GM18507 (cell line): ENCODE results near the gene RRP36.

Source experiments
- DNase-seq: peaks from one replicate; pipeline ENCODE4 v3.0.0; 2011; ENCODE audit warnings: low read depth; ENCODE audit not compliant: insufficient read length; ENCODE audit errors: extremely low spot score
- FAIRE-seq: peaks from 2 replicates; lab custom pipeline; 2011; peaks lifted over from hg19 to GRCh38; lab: Jason Lieb, UNC

The RRP36 gene

DNA sequence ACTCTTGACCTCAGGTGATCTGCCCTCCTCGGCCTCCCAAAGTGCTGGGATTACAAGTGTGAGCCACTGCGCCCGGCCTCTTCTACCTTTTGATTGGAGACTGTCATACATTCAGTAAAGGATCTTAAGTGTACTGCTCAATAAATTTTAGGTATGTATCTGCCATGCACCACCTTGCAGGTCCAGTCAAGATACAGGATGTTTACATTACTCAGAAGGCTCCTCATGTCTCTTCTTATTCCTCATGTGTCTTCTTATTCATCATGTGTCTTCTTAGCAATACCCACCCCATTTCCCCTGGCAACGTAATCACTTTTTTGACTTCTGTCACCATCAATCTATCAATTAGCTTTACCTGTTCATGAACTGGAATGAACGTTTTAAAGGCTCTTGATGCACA, 15.6 kb upstream of the RRP36 start:
- no peak for DNase-seq
- no peak for FAIRE-seq

DNA sequence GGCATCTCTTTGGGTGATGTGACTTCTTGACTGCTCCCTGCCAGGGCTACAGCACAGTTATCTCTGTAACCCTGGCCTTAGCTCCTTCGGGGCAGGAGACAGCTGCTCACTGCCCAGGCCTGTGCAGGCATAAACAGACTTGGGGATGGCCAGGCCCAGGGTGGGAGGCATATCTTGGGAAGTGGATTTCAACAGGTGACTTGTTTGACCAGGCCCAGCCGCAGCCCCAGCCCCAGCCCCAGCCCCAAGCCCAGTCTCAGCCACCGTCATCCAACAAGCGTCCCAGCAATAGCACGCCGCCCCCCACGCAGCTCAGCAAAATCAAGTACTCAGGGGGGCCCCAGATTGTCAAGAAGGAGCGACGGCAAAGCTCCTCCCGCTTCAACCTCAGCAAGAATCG, 15.2 kb upstream of the RRP36 start:
- no peak for FAIRE-seq
- DNase-seq = no peak

DNA sequence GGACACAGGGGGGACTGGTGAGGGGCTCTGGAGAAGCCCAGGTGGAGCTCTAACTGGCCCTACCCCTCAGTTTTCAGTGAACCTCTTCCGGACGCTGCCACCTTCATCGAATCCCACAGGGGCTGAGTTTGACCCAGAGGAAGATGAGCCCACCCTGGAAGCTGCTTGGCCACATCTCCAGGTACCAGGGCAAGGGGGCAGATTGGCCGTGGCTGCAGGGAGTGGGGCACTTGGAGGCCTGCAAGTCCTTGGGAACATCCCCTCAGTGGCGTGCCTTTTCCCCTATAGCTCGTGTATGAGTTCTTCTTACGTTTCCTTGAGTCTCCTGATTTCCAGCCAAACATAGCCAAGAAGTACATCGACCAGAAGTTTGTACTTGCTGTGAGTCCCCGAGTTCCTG, 14.3 kb upstream of the RRP36 start:
- DNase-seq (no peak), FAIRE-seq (no peak)

DNA sequence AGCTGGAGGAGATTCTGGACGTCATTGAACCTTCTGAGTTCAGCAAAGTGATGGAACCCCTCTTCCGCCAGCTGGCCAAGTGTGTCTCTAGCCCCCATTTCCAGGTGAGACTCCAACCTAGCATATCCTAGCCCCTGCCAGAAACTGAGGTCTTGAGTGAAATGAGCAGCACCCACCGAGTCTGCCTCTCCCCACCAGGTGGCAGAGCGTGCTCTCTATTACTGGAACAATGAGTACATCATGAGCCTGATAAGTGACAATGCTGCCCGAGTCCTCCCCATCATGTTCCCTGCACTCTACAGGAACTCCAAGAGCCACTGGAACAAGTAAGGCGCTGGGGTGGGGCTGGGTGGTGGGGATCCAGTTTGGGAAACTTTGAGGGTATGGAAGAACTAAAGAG, 12.3 kb upstream of the RRP36 start:
- no peak for DNase-seq
- peak; percentile 9 for FAIRE-seq

DNA sequence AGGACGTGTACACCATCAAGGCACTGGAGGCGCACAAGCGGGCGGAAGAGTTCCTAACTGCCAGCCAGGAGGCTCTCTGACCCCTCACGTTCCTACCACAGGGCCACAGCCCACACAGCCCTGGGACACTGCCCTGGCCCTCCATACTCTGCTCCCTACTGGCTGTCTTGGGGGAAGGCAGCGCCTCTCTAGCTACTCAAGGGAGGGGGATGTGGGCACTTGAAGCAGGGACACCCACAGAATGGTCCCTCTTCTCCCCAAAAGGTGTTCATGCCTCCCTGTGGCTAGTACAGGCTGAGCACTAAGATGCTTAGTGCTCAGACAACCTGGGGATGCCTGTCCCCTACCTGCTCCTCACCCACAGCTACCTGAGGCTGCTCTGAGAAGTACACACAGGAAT, 10.2 kb upstream of the RRP36 start:
- DNase-seq (no peak), FAIRE-seq (no peak)

DNA sequence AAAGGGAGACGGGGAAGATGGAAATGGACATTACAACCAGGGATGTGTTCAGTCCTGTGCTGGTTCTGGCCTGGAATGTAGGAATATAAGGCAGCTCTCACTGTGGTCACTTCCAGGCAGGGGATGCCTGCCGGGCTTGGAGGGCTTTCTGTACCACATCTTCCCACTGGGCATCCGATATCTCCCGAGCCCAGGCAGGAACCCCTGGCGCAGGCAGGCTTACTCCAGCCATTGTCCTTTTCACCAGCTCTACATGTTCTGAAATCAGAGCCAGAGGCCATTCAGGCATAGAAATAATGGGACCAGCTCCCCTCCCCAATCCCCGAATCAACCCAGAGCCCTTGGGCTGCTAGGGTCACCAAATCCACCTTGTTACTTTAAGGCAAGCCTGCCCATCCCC, 9.1 kb upstream of the RRP36 start:
- DNase-seq (no peak), FAIRE-seq (no peak)

DNA sequence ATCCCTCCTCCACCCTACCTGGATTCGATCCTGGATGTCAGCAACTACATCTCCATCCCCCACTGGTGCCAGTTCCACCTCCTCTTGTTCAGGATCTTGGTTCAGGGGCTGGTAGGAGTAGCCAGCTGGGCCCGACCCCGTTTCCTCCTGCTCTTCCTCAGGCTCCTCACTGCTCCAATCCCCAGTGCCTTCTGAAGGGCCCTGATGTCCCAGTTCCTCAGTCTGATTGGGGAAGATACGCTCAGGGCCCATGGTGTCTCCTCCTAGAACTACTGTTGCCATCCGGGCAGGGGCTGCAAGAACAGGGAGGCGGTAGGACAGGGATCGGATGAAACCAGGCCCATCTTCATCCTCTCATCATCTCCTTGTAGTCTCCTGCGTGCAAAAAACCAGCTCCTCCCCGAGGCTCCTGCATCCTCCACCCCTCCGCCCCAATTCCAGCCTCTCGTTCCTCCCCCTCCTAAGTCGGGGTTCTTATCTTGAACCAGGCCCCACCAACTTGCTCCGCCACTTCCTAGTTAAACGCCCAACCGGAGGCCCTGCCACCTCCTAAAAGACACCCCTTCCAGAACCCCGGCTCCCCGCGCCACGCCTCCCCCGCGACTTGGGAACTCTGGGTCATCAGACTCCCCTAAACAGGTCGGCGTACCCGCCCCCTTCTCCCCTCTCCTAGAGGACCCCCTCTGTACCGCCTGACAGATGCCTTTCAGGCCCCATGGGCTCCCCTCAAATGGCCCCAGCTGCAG, 8.2 kb upstream of the RRP36 start:
- no peak for DNase-seq
- no peak for FAIRE-seq

DNA sequence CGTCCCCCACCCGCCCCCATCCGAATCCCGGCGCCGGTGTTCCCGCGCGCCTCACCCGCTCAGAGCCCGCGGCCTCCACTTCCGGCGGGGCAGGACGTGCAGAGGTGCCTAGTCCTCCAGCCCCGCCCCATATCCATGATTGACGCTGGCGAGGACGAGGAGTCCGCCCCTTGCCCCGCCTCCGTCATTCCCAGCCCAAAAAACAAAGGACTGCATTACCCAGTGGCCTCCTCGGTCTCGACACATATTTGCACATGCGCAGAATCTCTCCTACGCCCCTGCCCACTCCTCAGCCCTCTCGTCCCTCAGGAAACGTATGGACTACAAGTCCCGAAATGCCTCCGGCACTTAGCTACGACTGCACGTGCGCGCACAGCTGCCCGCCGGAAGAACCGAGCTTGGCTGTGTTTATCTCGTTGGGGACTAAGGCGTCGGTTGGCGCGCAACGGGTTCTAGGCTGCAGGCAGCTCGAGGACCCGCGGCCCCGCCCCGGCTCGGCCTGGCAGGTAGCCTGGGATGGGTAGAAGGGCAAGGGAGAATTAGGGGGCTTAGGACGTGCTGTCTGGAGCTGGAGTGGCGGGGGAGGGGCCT, 7.5 kb upstream of the RRP36 start, which contains the start of the genes KLHDC3 and MEA1:
Gene KLHDC3 (plus strand): TSS at position 407 of the 591 bp plus-strand sequence. CDS start 2,944 bp downstream, outside the sequence.
Gene MEA1 (minus strand): TSS at position 104 of the 591 bp plus-strand sequence. CDS start 133 bp downstream, outside the sequence.
- peak; percentile 99 for DNase-seq
- FAIRE-seq = peak; percentile 99

DNA sequence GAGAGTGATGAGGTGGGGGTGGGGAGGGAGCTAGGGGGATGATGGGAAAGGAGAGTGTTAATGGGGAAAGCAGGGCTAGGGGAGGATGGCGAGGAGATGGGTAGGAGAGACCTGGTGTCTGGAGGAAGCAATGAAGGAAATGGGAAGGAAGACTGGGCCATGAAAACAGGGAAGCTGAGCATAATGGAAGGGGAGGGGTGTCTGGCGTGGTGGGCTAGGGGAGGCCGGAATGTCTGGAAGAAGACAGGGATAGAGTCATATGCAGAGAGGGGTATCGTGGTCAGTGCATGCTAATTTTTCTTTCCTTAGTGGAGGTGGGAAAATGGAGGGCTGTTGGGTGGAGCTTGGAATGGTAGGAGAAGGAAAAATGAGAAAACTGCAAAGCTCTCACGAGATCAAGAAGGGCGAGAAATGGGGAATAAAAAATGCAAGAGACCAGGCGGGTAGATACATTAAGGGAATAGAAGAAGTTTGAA, 7.0 kb upstream of the RRP36 start:
- no peak for DNase-seq
- FAIRE-seq = no peak

DNA sequence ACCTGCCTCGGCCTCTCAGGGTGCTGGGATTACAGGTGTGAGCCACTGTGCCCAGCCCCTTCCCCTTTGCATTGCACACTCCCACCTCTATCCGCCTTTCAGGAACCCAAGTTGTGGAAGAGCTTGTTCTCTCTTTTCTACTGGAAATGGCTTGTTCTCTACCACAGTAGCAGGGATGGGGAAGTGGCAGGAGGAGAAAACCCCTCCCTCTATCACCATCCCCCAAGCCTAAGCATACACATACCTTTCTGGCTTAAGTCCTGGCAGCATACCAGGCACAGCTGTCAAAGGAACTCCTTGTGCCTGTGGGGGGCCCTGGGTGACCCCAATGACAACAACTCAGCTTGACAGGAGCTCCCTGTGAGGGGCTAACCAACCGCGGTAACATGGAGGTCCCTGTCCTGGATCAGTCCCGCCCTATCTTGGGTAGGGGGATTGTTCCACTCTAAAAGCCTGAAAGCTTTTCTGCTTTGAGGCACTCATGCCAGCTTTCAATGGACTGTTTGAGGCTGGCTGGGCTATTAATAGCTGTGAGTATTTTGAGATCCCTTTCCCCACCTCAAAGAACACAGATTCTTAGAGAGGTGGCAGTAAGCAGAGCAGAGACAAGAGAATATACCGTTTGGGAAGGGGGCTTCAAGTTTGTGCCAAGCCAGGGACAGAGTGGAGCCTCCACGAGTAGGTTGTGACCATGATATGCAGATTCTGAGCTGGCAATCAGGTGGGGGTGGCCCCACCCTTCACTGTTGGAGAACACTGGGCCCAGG, 5.1 kb upstream of the RRP36 start:
- DNase-seq (no peak), FAIRE-seq (no peak)

DNA sequence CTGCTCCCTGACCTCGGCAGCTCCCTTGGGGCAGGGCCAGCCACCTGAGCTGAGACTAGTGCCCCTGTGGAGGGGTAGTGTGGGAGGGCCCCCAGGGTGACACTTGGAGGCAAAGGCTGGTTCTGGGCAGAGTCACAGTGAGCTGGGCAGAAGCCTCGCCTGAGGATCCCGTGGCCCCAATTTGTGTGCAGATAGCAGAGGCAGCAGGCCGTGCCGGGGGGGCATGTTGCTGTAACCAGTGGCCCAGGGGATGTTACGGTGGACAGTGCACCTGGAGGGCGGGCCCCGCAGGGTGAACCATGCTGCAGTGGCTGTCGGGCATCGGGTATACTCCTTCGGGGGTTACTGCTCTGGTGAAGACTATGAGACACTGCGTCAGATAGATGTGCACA, 4.5 kb upstream of the RRP36 start:
- FAIRE-seq = no peak
- DNase-seq = no peak

DNA sequence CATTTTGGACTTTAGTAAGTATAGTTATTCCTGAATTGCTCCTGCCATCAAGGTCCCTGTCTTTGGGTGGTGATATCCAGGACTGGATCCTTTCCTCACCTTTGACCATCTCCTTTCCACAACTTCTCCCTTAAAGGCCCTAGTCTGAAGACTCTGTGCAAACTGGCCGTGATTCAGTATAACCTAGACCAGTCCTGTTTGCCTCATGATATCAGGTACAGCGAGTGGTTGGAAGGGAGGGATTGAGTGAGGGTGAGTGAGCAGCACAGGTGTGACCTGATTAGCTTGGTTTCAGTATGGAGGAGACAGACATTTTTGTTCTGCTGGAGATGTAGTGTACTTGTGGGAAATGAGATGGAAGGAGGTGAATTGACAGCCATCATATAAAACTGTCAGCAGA, 2.3 kb upstream of the RRP36 start:
- DNase-seq (no peak), FAIRE-seq (no peak)

DNA sequence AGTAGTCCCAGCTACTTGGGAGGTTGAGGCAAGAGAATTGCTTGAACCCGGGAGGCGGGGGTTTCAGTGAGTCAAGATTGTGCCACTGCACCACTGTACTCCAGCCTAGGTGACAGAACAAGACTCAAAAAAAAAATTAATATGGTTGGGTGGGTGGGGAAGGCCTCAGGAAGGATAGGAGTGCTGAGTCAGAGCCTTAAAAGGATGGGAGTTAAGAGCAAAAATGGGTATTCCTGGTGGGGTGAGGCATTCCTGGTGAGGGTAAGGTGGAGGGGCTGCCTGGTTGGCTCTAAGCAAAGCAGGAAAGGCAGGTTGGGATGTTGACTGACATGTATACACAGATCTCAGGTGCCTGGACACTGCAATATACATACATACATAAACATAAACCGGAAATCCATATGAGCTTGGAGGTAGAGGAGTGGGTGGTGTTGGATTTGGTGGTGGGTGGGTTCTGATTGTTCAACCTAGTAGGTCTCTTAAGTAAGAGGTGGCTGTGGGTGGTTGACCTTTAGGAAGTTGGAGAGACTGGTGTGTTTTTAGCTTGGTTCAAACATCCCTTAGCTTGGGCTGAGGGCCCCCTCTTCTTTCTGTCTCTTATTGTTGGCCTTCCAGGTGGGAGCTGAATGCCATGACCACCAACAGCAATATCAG, 1.2 kb upstream of the RRP36 start:
- DNase-seq (no peak), FAIRE-seq (no peak)

DNA sequence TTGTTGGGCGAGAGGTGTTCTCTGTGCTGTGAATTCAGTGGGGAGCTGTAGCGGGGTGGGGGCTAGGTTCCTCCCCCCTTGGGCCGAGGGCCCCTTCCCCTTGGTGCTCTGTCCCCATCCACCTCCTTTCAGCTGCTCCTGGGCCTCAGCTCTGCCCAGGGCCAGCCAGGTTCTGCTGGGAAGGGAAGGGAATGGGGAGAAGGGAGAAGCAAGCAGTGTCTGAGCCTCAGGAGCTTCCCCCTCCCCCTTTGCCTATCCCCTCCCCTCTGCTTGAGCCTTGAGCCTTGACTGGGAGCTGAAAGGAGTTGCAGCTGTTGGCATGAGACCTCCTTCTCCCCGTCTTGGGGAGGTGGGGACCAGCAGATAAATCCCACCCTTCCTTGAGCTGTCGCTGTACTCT, 576 bp upstream of the RRP36 start:
- no peak for DNase-seq
- no peak for FAIRE-seq

DNA sequence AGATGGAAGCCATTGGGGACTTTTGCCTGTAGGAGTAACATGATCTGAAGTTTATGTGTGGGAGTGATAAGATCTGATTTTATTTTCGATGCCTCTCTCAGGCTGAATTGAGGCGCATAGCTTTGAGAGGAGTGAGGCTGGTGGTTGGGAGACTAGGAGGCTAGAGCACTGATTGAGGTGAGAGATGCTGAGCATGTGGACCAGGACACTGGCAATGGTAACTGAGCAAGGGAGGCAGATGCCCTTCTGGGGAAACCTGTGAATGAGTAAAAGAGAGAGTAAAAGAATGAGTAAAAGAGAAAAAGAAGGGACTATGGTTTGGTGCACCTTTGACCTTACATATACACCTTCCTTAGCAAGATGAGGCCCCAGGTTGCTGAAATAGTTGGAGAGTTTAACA, 3.0 kb downstream of the RRP36 start:
- FAIRE-seq = no peak
- DNase-seq = no peak

DNA sequence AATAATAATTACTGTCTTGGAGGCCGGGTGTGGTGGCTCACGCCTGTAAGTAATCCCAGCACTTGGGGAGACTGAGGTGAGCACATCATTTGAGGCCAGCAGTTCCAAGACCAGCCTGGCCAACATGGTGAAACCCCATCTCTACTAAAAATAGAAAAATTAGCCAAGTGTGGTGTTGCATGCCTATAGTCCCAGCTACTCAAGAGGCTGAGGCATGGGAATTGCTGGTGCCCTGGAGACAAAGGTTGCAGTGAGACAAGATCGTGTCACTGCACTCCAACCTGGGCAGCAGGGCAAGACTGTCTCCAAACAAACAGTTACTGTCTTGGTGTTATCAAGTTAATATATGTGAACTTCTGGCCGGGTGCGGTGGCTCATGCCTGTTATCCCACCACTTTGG, 4.9 kb downstream of the RRP36 start:
- FAIRE-seq = no peak

DNA sequence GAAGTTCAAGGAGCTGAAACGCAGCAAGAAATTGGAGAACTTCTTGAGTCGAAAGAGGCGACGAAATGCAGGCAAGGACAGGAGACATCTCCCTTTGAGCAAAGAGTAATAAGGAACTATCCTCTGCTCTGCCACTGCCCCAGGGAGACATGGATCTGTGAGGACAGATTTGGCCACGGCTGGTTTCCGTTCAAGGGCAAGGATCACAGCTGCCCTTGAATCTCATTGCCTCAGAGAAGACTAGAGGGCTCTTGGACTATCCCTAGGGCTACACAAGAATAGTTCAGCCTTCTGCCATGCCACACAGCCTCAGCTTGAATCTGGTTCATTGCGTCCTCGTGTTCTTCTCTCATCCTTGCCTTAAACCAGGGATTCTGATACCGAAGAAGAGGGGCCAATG, 7.7 kb downstream of the RRP36 start:
- DNase-seq (no peak), FAIRE-seq (no peak)

More for the DNA sequence above, 4.9 kb downstream of the RRP36 start:
- no peak for DNase-seq

DNA sequence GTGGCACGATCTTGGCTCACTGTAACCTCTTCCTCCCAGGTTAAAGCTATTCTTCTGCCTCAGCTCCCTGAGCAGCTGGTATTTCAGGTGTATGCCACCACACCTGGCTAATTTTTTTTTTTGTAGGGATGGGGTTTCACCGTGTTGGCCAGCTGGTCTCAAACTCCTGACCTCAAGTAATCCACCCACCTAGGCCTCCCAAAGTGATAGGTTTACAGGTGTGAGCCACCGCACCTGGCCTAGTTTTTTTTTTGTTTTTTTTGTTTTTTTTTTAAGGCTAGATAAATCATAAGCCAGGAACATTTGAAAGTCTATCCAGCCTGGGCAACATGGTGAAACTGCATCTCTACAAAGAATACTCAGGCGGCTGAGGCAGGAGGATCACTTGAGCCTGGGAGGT, 10.9 kb downstream of the RRP36 start:
- no peak for FAIRE-seq
- DNase-seq = no peak

DNA sequence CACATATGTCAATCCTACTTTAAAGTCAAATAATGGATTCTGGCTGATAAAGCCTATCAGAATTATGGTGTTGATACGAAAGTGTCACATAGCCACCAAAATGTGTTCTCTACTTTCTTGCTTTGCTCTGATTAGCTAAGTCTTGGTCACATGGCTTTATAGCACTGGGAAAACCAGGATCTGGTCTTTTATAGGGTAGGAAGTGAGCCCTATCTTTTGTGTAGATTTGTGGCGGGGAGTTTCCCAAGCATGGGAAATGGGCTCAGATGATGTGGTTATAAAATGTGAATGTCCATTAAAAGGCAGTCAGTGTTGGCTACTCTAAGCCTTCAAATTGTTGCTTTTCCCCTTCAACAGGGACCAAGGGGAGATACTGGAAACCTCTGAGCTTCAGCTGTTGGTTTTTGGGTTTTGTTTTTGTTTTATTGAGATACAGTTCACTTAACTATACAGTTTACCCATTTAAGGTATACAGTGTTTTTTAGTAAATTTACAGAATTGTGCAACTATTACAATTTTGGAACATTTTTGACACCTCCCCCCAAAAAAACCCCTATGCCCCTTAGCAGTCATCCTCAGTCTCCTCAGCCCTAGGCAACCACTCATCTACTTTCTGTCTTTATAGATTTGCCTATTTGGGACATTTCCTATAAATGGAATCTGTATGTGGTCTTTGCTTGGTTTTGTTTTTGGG, 12.2 kb downstream of the RRP36 start:
- FAIRE-seq (no peak), DNase-seq (no peak)

DNA sequence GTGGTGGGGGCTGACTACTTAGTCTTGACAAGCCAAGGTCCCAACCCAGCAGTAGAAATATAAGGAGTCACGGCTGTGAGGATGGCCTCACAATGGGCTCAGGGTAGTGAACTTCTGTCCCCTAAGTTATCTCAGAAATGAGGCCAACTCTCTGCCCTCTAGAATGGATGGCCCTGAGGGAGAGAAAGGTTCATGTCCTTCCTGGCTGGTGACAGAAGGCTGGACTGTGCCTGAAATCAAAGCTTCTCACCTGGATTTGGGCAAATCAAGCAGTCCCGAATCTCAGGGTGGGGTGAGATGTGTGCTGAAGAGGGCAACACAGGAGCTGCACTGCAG, 12.7 kb downstream of the RRP36 start:
- FAIRE-seq (no peak), DNase-seq (no peak)
